Lower leg skin (tissue), 3 donors: ENCODE measurements around the gene P2RX5.

Experiments
- POLR2A ChIP-seq, 2 donors: fragments of 450-650 bp; IDR thresholded peaks; one replicate each; pipeline ENCODE4 v1.6.1; 2016 to 2017; ENCODE audit warnings: antibody characterized with exemption in 2 of 2, mild to moderate bottlenecking in 1 of 2, moderate library complexity in 1 of 2
- TF ChIP-seq, protein P1 (sequence below), 3 donors: fragments of 450-650 bp; IDR thresholded peaks; one replicate each; pipeline ENCODE4 v1.5.1; 2016; ENCODE audit warnings: antibody characterized with exemption in 3 of 3, mild to moderate bottlenecking in 3 of 3, moderate library complexity in 2 of 3

DNA sequence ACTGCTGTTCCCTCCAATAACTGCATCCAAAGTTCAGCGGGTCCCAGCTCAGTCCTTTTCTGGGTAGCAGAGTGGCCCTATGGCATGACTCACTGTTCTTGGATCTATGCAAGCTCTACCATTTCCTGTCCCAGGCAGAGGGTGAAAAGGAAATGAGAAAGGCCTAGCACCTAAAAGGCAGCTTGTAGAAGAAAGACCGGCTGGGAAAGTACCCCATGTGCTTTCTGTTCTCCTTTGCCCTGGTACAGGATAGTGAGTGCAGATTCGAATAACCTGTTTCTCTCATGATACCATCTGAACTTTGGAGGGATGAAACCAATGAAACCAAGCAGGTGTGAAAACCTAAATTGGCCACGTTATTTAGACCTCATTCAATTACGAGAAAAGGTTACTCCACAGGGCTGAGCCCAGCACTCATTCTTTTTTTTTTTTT, 15.0 kb upstream of the P2RX5 start:
- TF ChIP-seq, protein P1, sequence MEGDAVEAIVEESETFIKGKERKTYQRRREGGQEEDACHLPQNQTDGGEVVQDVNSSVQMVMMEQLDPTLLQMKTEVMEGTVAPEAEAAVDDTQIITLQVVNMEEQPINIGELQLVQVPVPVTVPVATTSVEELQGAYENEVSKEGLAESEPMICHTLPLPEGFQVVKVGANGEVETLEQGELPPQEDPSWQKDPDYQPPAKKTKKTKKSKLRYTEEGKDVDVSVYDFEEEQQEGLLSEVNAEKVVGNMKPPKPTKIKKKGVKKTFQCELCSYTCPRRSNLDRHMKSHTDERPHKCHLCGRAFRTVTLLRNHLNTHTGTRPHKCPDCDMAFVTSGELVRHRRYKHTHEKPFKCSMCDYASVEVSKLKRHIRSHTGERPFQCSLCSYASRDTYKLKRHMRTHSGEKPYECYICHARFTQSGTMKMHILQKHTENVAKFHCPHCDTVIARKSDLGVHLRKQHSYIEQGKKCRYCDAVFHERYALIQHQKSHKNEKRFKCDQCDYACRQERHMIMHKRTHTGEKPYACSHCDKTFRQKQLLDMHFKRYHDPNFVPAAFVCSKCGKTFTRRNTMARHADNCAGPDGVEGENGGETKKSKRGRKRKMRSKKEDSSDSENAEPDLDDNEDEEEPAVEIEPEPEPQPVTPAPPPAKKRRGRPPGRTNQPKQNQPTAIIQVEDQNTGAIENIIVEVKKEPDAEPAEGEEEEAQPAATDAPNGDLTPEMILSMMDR (IDR thresholded peaks at IDR 0.05), result no peak
- TF ChIP-seq POLR2A (IDR thresholded peaks at IDR 0.05), result no peak
